ENCODE results near the gene UBAC2. TPM values are rescaled to one million over a fixed set of nuclear protein-coding genes. Genes with fewer than 3 reads are reported as not detected.
"Not testable (repeated sequence)": the region's sequence is repeated elsewhere in the genome, so short reads cannot be mapped to it uniquely, and the experiment has no call there.

UBAC2 gene
- total RNA-seq, 1 experiment from 2014 or later: 134 TPM

DNA sequence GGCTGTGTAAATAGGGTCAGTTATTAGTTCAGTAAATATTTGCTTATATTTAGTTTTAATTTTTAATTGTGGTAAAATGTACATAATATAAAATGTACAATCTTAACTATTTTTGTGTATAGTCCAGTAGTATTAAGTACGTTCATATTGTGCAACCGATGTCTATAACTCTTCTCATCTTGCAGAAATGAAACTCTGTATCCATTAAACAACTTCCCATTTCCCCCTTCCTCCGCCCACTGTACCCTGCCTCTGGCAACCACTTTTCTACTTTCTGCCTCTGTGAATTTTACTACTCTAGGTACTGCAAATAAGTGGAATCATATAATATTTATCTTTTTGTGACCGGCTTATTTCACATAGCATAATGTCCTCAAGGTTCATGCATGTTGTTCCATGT, 24.4 kb downstream of the UBAC2 start:
- Histone ChIP-seq H3K27ac (no peak overlapping the region), H3K9me3 (replicated peaks) (no peaks in the 10 kb centered on the region), H3K4me1 (replicated peaks) (peaks cover 31% of the 10 kb centered on the region), H3K27me3 (replicated peaks) (no peaks in the 10 kb centered on the region), H3K4me3 (no peak overlapping the region), H3K36me3 (peaks cover 7% of the 10 kb centered on the region; the same call in 1 of the 2 replicates)
- DNase-seq (ENCODE audit: low read depth in 1 of 2, low spot score in 2 of 2): peak in 1 of 2 experiments; percentile 51

DNA sequence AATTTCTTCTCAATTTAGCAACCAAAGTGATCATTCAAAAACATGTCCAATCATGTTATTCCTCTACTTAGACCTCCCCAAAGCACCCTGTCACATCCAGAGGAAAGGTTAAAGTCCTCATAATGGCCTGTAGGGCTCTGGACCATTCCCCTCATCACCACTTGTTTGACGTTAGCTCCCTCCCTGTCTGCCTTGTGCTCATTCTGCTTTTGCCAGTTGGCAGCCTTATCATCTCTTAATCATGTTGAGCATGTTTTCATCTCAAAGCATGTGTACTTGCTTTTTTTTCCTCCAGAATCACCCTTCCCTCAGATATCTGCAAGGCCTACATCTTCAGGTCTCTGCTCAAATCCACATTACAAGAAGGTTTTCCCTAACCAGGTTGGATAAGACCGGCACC, 25.9 kb downstream of the UBAC2 start:
- H3K27me3 ChIP-seq (replicated peaks): no peaks in the 10 kb centered on the region
- H3K9me3 ChIP-seq (replicated peaks): no peaks in the 10 kb centered on the region
- no peak overlapping the region for H3K27ac ChIP-seq
- DNase-seq (ENCODE audit: low read depth in 1 of 2, low spot score in 2 of 2): peak in 1 of 2 experiments; percentile 58
- peaks cover 32% of the 10 kb centered on the region for H3K4me1 ChIP-seq (replicated peaks)
- H3K36me3 ChIP-seq: peaks cover 7% of the 10 kb centered on the region
- no peak overlapping the region for H3K4me3 ChIP-seq

DNA sequence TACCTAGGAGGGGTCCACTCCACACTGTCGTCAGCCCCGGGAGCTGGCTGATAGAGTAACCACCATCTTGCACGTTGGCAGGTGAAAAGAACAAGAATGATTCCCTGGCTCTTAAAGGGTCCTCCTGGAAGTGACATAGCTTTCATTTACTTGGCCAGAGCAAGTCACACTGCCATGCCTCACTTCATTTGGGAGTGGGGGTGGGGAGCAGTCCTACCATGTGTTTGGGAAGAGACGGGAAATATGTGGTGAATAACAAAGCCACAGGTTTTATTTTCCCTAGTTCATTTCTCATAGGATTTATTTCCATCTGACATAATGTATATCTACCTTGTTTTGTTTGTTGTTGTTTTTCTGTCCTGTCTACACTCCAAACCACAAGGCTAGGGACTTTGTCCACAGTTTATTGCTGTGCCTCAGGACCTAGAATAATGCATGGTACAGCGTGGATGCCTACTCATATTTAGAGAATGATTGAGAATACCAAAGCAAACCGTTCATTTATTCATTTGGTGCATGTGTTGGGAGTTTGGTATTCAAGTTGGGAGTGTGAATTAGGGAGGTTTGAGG, 26.8 kb downstream of the UBAC2 start:
- H3K4me3 ChIP-seq: no peak overlapping the region
- peaks cover 4% of the 10 kb centered on the region for H3K36me3 ChIP-seq
- no peaks in the 10 kb centered on the region for H3K27me3 ChIP-seq (replicated peaks)
- H3K9me3 ChIP-seq (replicated peaks): no peaks in the 10 kb centered on the region
- peak; percentile 92 to 93 for DNase-seq (ENCODE audit: low read depth in 1 of 2, low spot score in 2 of 2)
- H3K4me1 ChIP-seq (replicated peaks): peaks cover 36% of the 10 kb centered on the region
- peak overlapping the region; percentile 2; the same call in 1 of the 2 replicates for H3K27ac ChIP-seq

DNA sequence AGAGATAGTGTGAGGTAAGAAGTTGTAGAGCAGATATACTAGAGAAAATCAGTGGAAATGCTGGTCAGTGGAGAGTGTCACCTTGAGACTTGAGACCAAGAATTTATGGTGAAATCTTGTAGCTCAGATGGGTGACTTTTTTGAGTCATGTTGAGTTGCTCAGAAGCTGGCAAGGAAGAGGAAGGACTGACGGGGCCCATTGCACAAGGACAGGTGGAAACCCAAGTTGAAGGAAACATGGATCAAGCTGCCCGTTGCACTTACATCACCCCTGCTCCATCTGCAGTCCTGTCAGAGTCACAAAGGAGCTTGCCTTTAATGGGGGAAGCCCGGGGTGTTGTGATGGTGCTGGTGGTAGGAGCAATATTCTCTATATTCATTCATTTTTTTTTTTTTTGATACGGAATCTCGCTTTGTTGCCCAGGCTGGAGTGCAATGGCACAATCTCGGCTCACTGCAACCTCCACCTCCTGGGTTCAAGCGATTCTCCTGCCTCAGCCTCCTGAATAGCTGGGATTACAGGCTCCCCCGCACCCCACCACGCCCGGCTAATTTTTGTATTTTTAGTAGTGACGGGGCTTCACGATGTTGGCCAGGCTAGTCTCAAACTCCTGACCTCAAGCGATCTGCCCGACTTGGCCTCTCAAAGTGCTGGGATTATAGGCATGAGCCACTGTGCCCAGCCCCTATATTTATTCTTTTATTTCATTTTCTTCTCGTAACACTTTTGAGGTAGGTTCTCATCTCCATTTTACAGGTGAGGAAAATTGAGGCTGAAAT, 27.4 kb downstream of the UBAC2 start:
- peak overlapping the region; percentile 23 for H3K27ac ChIP-seq

DNA sequence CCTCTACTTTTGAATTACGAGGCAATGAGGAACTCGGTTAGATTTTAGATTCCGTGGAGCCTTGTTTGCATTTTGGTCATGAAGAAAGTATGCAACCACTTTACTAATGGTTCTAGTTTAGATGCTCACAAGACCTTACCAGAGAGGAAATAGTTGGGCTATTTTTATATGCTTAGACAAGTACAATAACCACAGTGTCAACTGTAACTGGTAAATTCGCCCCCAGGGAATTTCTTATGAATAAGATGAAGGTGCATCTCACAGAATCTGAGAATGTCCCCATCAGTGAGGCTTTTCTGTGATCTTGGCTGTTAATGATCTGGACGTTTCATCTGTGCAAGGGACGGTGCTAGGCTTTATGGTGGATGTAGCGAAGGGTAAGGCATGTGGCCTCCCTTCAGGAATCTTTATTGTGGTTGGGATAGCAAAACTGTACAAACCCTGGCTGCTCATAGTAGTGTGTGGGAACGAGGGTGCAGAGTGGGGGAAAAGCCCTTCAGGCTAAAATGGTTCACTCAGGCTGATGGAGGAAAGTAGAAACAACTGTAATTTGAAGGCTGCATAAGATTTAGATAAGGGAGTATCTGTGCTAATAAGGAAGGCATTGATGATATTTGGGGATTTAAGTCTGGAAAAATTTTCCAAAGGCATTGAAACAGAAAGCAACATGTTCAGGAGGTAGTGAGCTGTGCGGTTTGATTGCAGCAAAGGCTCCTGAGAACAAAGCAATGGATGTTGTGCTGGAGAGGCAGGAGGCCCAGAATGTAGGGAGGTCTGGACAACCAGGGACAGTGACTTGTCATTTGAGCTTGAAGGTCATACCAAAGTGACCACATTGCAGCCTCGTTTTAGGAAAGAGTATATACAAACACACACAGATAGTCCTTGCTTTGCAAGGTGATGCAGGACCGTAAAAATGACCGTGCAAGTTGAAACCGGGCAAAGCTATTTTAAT, 28.4 kb downstream of the UBAC2 start:
- Histone ChIP-seq H3K27me3 (replicated peaks) (no peaks in the 10 kb centered on the region), H3K4me3 (peak overlapping the region; percentile 0), H3K4me1 (replicated peaks) (peaks cover 36% of the 10 kb centered on the region), H3K27ac (peak overlapping the region; percentile 23), H3K9me3 (replicated peaks) (no peaks in the 10 kb centered on the region), H3K36me3 (peaks cover 4% of the 10 kb centered on the region)
- peak; percentile 87 to 100 for DNase-seq (ENCODE audit: low read depth in 1 of 2, low spot score in 2 of 2)

More for the DNA sequence above, 27.4 kb downstream of the UBAC2 start:
- peak in 1 of 2 experiments; percentile 70 for DNase-seq (ENCODE audit: low read depth in 1 of 2, low spot score in 2 of 2)
- H3K4me1 ChIP-seq (replicated peaks): peaks cover 36% of the 10 kb centered on the region
- H3K9me3 ChIP-seq (replicated peaks): no peaks in the 10 kb centered on the region
- H3K36me3 ChIP-seq: peaks cover 4% of the 10 kb centered on the region
- H3K4me3 ChIP-seq: no peak overlapping the region
- no peaks in the 10 kb centered on the region for H3K27me3 ChIP-seq (replicated peaks)

DNA sequence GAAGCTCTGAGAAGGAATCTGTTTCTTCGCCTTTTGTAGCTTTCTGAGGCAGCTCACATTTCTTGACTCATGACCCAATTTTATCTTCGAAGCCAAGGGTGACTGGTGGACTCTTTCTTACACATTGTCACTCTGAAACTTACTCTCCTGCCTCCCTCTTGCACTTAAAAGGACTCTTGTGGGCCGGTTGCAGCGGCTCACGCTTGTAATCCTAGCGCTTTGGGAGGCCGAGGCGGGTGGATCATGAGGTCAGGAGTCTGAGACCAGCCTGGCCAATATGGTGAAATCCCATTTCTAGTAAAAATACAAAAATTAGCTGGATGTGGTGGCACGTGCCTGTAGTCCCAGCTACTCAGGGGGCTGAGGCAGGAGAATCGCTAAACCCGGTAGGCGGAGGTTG, 29.9 kb downstream of the UBAC2 start:
- H3K4me1 ChIP-seq (replicated peaks): peaks cover 36% of the 10 kb centered on the region
- H3K4me3 ChIP-seq; H3K27me3 ChIP-seq (replicated peaks); H3K27ac ChIP-seq; H3K9me3 ChIP-seq (replicated peaks); H3K36me3 ChIP-seq: not testable (repeated sequence)
- peak in 1 of 2 experiments; percentile 61 for DNase-seq (ENCODE audit: low read depth in 1 of 2, low spot score in 2 of 2)

DNA sequence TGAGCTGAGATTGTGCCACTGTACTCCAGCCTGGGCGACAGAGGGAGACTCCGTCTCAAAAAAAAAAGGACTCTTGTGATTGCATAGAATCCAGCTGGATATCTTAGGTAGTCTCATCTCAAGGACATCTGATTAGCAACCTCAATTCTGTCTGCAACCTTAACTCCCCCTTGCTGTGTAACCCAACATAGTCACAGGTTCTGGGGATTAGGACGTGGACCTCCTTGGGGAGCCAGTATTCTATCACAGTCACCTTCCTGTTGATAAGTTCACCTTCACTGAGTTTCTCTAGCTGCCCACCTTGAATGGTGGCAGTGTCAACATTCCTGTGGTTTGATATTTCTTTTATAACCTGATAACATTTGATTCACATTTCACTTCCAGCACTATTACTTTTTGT, 30.3 kb downstream of the UBAC2 start:
- H3K9me3 ChIP-seq (replicated peaks): no peaks in the 10 kb centered on the region
- H3K4me3 ChIP-seq: no peak overlapping the region
- no peak overlapping the region for H3K27ac ChIP-seq
- H3K4me1 ChIP-seq (replicated peaks): peaks cover 36% of the 10 kb centered on the region
- no peaks in the 10 kb centered on the region for H3K27me3 ChIP-seq (replicated peaks)
- peak in 1 of 2 experiments; percentile 49 for DNase-seq (ENCODE audit: low read depth in 1 of 2, low spot score in 2 of 2)
- peaks cover 4% of the 10 kb centered on the region for H3K36me3 ChIP-seq

DNA sequence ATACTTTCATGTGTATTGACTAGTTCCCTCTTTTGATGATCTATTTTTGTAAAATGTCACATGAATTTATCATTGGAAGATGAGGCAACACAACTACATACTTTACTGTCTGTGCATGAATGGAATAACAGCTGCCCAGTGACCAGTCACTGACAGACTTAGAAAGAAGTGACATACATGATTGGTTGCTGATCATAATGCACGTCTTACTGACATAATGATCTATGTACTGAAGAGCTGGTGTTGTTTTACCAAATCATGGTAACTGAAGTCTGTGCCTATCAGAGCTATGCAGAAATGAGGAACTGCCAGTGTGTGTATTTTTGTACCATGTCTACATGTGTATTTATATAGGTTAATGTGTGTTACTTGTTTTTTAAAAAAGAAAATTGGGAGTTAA, 31.1 kb downstream of the UBAC2 start:
- Histone ChIP-seq H3K27ac (no peak overlapping the region), H3K4me3 (no peak overlapping the region), H3K36me3 (peaks cover 4% of the 10 kb centered on the region), H3K4me1 (replicated peaks) (peaks cover 36% of the 10 kb centered on the region), H3K9me3 (replicated peaks) (no peaks in the 10 kb centered on the region), H3K27me3 (replicated peaks) (no peaks in the 10 kb centered on the region)
- no peak for DNase-seq (ENCODE audit: low read depth in 1 of 2, low spot score in 2 of 2)

DNA sequence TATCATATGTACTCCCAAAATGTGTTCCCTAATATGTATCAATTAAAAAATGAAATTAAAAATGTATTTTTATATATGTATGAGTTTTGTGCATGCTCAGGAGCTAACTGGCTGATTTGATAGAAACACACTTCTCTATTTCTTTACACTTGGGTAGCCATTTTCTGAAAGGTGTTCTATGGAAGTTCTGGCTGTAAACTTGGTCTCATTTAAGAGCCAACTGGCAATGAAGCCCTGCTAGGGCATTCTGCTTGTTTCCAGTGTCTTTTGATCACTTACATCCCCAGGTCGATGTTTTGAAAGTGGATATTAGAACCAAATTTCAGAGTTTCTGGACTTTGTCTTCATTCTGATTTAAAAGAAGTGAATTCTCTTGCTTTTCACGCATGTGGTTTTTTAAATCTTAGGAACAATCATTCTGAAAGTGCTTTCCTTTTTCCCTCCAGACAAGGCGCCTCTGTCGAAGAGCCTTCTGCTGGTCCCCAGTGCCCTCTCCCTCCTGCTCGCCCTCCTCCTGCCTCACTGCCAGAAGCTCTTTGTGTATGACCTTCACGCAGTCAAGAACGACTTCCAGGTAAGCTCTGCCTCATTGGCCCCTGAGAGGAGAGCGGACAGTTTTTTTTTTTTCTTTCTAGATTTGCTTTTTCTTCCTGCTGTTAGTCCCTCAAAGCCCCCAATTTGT, 37.5 kb downstream of the UBAC2 start:
- no peaks in the 10 kb centered on the region for H3K4me1 ChIP-seq (replicated peaks)
- H3K27me3 ChIP-seq (replicated peaks): no peaks in the 10 kb centered on the region
- no peak overlapping the region for H3K4me3 ChIP-seq
- peaks cover 27% of the 10 kb centered on the region for H3K36me3 ChIP-seq
- H3K9me3 ChIP-seq (replicated peaks): no peaks in the 10 kb centered on the region
- H3K27ac ChIP-seq: no peak overlapping the region
- DNase-seq (ENCODE audit: low read depth in 1 of 2, low spot score in 2 of 2): peak in 1 of 2 experiments; percentile 62

DNA sequence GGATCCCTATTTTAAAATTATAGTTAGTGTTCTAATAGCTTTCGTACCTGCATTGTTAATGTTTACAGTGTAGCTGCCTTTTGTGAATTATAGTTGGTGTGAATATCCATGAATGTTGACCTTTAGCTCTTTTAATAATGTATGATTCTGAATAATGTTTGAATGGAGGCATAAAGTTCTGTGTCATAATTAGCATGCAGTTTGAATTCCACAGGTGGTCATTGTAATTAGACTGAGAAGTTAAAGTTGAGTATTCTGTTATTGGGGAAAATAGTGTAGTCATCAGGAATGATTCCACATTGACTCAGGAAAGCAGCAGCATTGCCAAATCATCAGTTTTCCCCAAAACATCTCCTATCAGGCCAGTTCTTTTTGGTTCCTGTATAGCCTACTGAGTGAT, 45.4 kb downstream of the UBAC2 start:
- no peak for DNase-seq (ENCODE audit: low read depth in 1 of 2, low spot score in 2 of 2)
- Histone ChIP-seq H3K4me1 (replicated peaks) (peaks cover 12% of the 10 kb centered on the region), H3K36me3 (peaks cover 27% of the 10 kb centered on the region)

DNA sequence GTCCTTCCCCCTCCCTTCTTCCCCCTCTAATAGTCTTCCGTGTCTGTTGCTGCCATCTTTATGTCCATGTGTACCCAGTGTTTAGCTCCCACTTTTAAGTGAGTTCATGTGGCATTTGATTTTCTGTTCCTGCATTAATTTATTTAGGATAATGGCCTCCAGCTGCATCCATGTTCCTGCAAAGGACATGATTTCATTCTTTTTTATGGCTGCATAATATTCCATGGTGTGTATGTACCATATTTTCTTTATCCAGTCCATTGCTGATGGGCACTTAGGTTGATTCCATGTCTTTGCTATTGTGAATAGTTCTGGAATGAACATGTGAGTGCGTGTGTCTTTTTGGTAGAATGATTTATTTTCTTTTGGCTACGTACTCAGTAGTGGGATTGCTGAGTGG, 48.5 kb downstream of the UBAC2 start:
- H3K27ac ChIP-seq; H3K27me3 ChIP-seq (replicated peaks); H3K4me3 ChIP-seq; DNase-seq (ENCODE audit: low read depth in 1 of 2, low spot score in 2 of 2); H3K9me3 ChIP-seq (replicated peaks): not testable (repeated sequence)
- Histone ChIP-seq H3K4me1 (replicated peaks) (peaks cover 12% of the 10 kb centered on the region), H3K36me3 (peaks cover 36% of the 10 kb centered on the region)

More for the DNA sequence above, 45.4 kb downstream of the UBAC2 start:
- H3K27me3 ChIP-seq (replicated peaks): no peaks in the 10 kb centered on the region
- H3K4me3 ChIP-seq: no peak overlapping the region
- no peaks in the 10 kb centered on the region for H3K9me3 ChIP-seq (replicated peaks)
- H3K27ac ChIP-seq: no peak overlapping the region

DNA sequence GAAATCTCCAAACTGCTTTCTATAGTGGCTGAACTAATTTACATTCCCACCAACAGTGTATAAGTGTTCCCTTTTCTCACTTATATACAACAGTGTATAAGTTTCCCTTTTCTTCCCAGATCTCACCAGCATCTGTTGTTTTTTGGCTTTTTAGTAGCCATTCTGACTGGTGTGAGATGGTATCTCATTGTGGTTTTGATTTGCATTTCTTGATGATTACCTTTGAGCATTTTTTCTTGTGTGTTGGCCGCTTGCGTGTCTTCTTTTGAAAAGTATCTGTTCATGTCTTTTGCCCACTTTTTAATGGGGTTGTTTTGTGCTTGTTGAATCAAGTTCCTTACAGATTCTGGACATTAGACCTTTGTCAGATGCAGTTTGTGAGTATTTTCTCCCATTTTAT, 49.0 kb downstream of the UBAC2 start:
- H3K27ac ChIP-seq; H3K4me3 ChIP-seq; H3K9me3 ChIP-seq (replicated peaks); H3K27me3 ChIP-seq (replicated peaks): not testable (repeated sequence)
- H3K36me3 ChIP-seq: peaks cover 33% of the 10 kb centered on the region
- peaks cover 12% of the 10 kb centered on the region for H3K4me1 ChIP-seq (replicated peaks)
- DNase-seq (ENCODE audit: low read depth in 1 of 2, low spot score in 2 of 2): peak in 1 of 2 experiments; percentile 59
